Neural cell (in vitro differentiated cells): ENCODE measurements around the gene C9orf43.

Experiments used
- EP300 ChIP-seq: fragments of 450-650 bp; conservative IDR thresholded peaks from 2 replicates; pipeline ENCODE4 v1.6.1; 2014; ENCODE audit warnings: antibody characterized with exemption, mild to moderate bottlenecking, moderate library complexity; ENCODE audit not compliant: poor library complexity, severe bottlenecking
- EZH2 ChIP-seq: fragments of 200-600, 300-800 bp; shearing (Covaris generic), sonication (generic); IDR thresholded peaks from 2 replicates; pipeline ENCODE4 v1.6.1; 2014; ENCODE audit warnings: antibody characterized with exemption, low read length, borderline replicate concordance, mild to moderate bottlenecking; ENCODE audit not compliant: insufficient read depth, poor library complexity, severe bottlenecking
- MXI1 ChIP-seq: fragments of 450-650 bp; conservative IDR thresholded peaks from 2 replicates; pipeline ENCODE4 v1.6.1; 2014; ENCODE audit warnings: antibody characterized with exemption, mild to moderate bottlenecking; ENCODE audit not compliant: poor library complexity, severe bottlenecking
- POLR2AphosphoS5 ChIP-seq: IDR thresholded peaks from 2 replicates; pipeline ENCODE4 v1.6.1; 2012
- RAD21 ChIP-seq: fragments of 450-650 bp; conservative IDR thresholded peaks from 2 replicates; pipeline ENCODE4 v1.6.1; 2014; ENCODE audit warnings: antibody characterized with exemption, mild to moderate bottlenecking, moderate library complexity
- SMC3 ChIP-seq: fragments of 450-650 bp; conservative IDR thresholded peaks from 2 replicates; pipeline ENCODE4 v1.6.1; 2014; ENCODE audit warnings: antibody characterized with exemption, mild to moderate bottlenecking, moderate library complexity; ENCODE audit not compliant: poor library complexity
- TAF1 ChIP-seq: IDR thresholded peaks from 2 replicates; pipeline ENCODE4 v1.6.1; 2012; ENCODE audit warnings: low read depth
- TF ChIP-seq, protein P1 (sequence below): fragments of 450-650 bp; IDR thresholded peaks from 2 replicates; pipeline ENCODE4 v1.5.1; 2014; ENCODE audit warnings: antibody characterized with exemption, mild to moderate bottlenecking, moderate library complexity; ENCODE audit not compliant: poor library complexity, severe bottlenecking
- TF ChIP-seq, protein P2 (sequence below): IDR thresholded peaks from 2 replicates; pipeline ENCODE4 v1.6.1; 2012; ENCODE audit warnings: borderline replicate concordance

DNA sequence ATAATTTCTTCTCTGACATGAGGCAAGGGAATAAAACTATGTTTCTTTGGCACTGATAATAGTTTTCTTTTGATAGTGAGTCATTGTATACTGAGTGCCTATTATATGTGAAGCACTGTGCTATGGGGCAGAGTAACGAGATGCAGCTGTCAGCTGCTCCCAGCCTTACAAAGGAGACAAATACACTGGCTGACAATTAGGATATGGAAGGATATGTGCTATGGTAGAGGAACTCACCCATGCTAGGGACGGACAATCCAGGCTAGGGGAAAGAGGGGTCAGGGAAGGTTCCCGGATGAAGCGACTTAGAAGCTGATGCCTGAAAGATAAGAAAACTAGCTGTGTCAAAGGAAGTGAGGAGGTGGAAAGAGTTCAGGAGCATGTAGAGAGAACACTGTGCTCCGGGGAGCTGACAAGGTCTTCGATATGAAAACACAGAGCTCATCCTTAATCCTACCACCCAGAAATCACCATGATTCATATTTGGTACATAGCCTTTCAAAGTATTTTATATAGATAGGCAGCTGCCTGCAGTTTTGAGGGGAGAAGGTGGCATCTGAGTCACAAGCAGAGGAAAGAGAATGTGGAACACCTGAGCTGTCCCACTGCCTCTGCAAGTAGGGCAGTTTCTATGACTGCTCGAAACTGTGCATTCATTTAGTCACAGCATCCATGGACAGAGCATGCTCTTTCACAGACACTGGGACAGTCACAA is 49.1 kb upstream of the C9orf43 start:
- TF ChIP-seq, protein P1, sequence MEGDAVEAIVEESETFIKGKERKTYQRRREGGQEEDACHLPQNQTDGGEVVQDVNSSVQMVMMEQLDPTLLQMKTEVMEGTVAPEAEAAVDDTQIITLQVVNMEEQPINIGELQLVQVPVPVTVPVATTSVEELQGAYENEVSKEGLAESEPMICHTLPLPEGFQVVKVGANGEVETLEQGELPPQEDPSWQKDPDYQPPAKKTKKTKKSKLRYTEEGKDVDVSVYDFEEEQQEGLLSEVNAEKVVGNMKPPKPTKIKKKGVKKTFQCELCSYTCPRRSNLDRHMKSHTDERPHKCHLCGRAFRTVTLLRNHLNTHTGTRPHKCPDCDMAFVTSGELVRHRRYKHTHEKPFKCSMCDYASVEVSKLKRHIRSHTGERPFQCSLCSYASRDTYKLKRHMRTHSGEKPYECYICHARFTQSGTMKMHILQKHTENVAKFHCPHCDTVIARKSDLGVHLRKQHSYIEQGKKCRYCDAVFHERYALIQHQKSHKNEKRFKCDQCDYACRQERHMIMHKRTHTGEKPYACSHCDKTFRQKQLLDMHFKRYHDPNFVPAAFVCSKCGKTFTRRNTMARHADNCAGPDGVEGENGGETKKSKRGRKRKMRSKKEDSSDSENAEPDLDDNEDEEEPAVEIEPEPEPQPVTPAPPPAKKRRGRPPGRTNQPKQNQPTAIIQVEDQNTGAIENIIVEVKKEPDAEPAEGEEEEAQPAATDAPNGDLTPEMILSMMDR = no peak
- TF ChIP-seq MXI1 (no peak), SMC3 (no peak), EZH2 (no peak), POLR2AphosphoS5 (no peak), TAF1 (no peak), RAD21 (no peak), EP300 (no peak)
- TF ChIP-seq, protein P2, sequence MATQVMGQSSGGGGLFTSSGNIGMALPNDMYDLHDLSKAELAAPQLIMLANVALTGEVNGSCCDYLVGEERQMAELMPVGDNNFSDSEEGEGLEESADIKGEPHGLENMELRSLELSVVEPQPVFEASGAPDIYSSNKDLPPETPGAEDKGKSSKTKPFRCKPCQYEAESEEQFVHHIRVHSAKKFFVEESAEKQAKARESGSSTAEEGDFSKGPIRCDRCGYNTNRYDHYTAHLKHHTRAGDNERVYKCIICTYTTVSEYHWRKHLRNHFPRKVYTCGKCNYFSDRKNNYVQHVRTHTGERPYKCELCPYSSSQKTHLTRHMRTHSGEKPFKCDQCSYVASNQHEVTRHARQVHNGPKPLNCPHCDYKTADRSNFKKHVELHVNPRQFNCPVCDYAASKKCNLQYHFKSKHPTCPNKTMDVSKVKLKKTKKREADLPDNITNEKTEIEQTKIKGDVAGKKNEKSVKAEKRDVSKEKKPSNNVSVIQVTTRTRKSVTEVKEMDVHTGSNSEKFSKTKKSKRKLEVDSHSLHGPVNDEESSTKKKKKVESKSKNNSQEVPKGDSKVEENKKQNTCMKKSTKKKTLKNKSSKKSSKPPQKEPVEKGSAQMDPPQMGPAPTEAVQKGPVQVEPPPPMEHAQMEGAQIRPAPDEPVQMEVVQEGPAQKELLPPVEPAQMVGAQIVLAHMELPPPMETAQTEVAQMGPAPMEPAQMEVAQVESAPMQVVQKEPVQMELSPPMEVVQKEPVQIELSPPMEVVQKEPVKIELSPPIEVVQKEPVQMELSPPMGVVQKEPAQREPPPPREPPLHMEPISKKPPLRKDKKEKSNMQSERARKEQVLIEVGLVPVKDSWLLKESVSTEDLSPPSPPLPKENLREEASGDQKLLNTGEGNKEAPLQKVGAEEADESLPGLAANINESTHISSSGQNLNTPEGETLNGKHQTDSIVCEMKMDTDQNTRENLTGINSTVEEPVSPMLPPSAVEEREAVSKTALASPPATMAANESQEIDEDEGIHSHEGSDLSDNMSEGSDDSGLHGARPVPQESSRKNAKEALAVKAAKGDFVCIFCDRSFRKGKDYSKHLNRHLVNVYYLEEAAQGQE = no peak
